ENCODE measurements around the gene DENND4B. TPM values are rescaled to one million over a fixed set of nuclear protein-coding genes. Genes with fewer than 3 reads are reported as not detected.

Gene DENND4B
- total RNA-seq, 4 donors from 2014 or later = 10.2 to 46.5 (median 32.3) TPM

DNA sequence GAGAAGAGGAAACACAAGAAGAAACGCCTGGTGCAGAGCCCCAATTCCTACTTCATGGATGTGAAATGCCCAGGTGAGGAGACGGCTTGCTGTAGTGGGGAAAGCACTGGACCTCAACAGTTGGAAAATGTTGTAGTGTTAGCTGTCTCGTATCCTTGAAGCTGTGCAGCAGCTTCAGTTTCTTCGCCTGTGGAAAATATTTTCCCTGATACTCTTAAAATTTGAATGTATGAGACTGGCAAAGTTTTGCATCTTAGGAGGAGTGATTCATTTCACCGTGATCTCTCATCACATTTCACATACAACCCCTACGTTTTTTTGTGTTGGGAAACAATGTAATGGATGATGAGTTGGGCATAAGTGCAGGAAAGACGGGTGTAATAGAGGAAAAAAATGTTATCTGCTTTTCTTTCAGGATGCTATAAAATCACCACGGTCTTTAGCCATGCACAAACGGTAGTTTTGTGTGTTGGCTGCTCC is 44.7 kb upstream of the DENND4B start:
- Histone ChIP-seq H3K4me3 (peak overlapping the region; percentile 71 to 92), H3K36me3 (peaks cover 0 to 46% of the 10 kb centered on the region in 2 donors), H3K4me1 (peaks cover 6 to 57% (median 21%) of the 10 kb centered on the region in 3 donors), H3K27ac (peak overlapping the region; percentile 91 to 98 (median 95)), H3K9me3 (no peaks in the 10 kb centered on the region), H3K27me3 (no peaks in the 10 kb centered on the region)
- ATAC-seq = no peak
- 12 to 13% methylated on average over 7 to 9 of the region's 9 CpGs for WGBS, 2 donors (ENCODE audit: low coverage in 1 of 2)
- TF ChIP-seq EP300 (IDR thresholded peaks at IDR 0.05) = no peak
- TF ChIP-seq POLR2AphosphoS5 (IDR thresholded peaks at IDR 0.05) = no peak
- TF ChIP-seq POLR2A (IDR thresholded peaks at IDR 0.05) = no peak
- TF ChIP-seq, protein P1, sequence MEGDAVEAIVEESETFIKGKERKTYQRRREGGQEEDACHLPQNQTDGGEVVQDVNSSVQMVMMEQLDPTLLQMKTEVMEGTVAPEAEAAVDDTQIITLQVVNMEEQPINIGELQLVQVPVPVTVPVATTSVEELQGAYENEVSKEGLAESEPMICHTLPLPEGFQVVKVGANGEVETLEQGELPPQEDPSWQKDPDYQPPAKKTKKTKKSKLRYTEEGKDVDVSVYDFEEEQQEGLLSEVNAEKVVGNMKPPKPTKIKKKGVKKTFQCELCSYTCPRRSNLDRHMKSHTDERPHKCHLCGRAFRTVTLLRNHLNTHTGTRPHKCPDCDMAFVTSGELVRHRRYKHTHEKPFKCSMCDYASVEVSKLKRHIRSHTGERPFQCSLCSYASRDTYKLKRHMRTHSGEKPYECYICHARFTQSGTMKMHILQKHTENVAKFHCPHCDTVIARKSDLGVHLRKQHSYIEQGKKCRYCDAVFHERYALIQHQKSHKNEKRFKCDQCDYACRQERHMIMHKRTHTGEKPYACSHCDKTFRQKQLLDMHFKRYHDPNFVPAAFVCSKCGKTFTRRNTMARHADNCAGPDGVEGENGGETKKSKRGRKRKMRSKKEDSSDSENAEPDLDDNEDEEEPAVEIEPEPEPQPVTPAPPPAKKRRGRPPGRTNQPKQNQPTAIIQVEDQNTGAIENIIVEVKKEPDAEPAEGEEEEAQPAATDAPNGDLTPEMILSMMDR (IDR thresholded peaks at IDR 0.05) = no peak

DNA sequence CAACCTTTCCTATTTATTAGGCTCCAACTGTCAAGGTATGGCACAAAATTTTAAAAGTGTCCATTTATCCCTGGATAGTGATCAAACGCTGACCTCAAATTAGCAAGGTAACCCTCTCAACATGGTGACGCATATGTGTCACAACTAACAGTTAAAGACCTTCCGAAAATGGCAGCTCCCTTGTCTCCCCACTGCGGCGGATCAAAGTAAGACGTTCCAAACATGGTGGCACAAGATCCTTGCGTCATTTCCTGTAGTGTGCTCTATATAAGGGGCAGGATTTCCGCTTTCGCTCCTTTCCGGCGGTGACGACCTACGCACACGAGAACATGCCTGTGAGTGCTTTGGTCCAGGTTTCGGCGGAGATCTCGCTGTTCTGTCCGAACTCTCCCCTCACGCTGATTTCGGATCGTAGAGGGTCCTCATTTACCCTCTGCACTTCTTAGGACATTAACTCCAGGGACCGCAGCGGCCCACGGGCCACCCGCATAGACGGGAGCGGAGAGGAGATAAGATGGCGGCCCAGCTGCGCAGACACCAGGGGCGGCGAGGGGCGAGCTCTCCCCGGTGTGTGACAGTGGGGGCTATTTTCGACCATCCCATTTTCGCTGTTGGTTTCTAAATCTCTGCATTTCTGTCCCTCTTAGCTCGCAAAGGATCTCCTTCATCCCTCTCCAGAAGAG is 44.1 kb upstream of the DENND4B start, which contains the start of gene RPS27:
TSS of gene RPS27 (plus strand) at position 295 of the 683 bp plus-strand sequence. CDS start at position 330, 35 bp downstream.
- Histone ChIP-seq H3K4me3 (peak within 1 kb of the TSS; percentile 71 to 92), H3K27ac (peak within 1 kb of the TSS; percentile 91 to 98 (median 95)), H3K4me1 (peaks cover 6 to 58% (median 21%) of the 10 kb centered on the region in 3 donors), H3K36me3 (peaks cover 0 to 40% of the 10 kb centered on the region in 2 donors), H3K27me3 (no peaks in the 10 kb centered on the region), H3K9me3 (no peaks in the 10 kb centered on the region)
- TF ChIP-seq, protein P1 (IDR thresholded peaks at IDR 0.05) = peak in 1 of 4 experiments; percentile 9
- TF ChIP-seq EP300 (IDR thresholded peaks at IDR 0.05) = no peak
- peak; percentile 100 for TF ChIP-seq POLR2AphosphoS5 (IDR thresholded peaks at IDR 0.05)
- peak; percentile 98 to 99 for TF ChIP-seq POLR2A (IDR thresholded peaks at IDR 0.05)
- peak; percentile 83 for ATAC-seq
- WGBS, 2 donors (ENCODE audit: low coverage in 1 of 2) = 0 to 1% methylated on average over 13 to 15 of the region's 36 CpGs

DNA sequence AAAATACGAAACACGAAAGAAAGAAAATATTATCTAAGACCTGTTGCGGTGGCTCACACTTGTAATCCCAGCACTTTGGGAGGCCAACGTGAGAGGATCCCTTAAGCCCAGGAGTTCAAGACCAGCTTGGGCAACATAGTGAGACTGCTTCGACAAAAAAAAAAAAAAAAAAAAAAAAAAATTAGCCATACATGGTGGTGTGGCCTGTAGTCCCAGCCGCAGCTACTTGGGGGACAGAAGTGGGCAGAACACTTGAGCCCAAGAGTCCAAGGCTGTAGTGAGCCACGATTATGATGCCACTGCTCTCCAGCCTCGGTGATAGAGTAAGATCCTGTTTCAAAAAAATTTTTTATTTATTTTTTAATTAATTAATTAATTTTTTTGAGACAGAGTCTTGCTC is 41.1 kb upstream of the DENND4B start:
- peaks cover 0 to 21% of the 10 kb centered on the region in 2 donors for H3K36me3 ChIP-seq
- H3K4me3 ChIP-seq = no peak overlapping the region
- peak overlapping the region in 2 of 4 donors; percentile 88 to 92 for H3K27ac ChIP-seq
- TF ChIP-seq, protein P1 (IDR thresholded peaks at IDR 0.05) = no peak
- TF ChIP-seq POLR2A (IDR thresholded peaks at IDR 0.05) (no peak), POLR2AphosphoS5 (IDR thresholded peaks at IDR 0.05) (no peak), EP300 (IDR thresholded peaks at IDR 0.05) (no peak)
- H3K9me3 ChIP-seq = no peaks in the 10 kb centered on the region
- ATAC-seq = no peak
- H3K27me3 ChIP-seq = no peaks in the 10 kb centered on the region
- WGBS, 2 donors (ENCODE audit: low coverage in 1 of 2) = 72 to 81% methylated on average over 3 to 8 of the region's 8 CpGs
- H3K4me1 ChIP-seq = peaks cover 6 to 56% (median 14%) of the 10 kb centered on the region in 3 donors

DNA sequence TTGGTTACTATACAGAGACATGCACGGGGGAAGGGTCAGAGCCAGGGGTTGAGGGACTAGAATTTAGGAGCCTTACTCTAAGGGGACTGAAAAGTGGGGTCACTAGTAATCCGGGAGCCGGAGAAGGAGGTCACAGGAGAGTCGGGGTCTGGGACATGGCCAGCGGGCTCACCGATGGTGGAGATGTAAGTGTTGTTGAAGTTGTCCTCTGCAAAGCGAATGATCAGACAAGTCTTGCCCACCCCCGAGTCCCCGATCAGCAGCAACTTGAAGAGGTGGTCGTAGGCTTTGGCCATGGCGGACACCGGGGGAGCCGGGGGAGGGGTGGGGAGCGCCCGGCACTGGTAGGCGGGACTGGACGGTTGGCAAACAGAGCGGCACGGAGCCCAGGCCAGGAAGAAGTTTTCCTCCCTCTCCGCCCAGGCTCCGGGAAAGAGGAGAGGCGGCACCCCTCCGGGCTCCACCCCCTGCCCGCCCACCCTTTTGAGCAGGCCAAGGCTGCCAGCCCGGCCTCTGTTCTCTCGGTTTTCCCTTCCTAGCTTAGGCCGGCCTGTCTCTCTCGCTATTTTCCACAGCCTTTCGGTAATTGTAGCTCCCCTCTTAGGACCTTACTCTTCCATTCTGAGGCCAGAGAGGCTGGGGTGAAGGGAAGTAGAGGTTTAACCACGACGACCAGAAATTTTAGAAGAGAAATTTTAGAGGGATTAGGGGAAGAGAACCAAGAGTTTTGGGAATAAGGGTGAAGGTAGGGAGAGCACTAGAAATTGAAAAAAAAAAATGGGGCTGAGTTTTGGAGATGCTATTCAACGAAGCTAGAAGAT is 39.6 kb upstream of the DENND4B start, which contains the start of gene RAB13:
TSS of gene RAB13 (minus strand) at position 399 of the 821 bp plus-strand sequence. CDS start at position 296, 103 bp downstream.
- Histone ChIP-seq H3K27me3 (no peaks in the 10 kb centered on the region), H3K36me3 (peaks cover 0 to 26% of the 10 kb centered on the region in 2 donors), H3K9me3 (no peaks in the 10 kb centered on the region), H3K27ac (peak within 1 kb of the TSS; percentile 83 to 92 (median 87)), H3K4me1 (peaks cover 0 to 43% (median 6%) of the 10 kb centered on the region in 3 donors), H3K4me3 (peak within 1 kb of the TSS; percentile 52 to 65)
- peak; percentile 88 for ATAC-seq
- TF ChIP-seq, protein P1 (IDR thresholded peaks at IDR 0.05) = no peak
- no peak for TF ChIP-seq EP300 (IDR thresholded peaks at IDR 0.05)
- TF ChIP-seq POLR2AphosphoS5 (IDR thresholded peaks at IDR 0.05) = peak; percentile 72
- TF ChIP-seq POLR2A (IDR thresholded peaks at IDR 0.05) = peak; percentile 22 to 38
- 0% methylated on average over 7 to 8 of the region's 32 CpGs for WGBS, 2 donors (ENCODE audit: low coverage in 1 of 2)
